ENCODE data around the gene ZNF594.
"Not testable (repeated sequence)": the region's sequence is repeated elsewhere in the genome, so short reads cannot be mapped to it uniquely, and the experiment has no call there.

ZNF594 gene

DNA sequence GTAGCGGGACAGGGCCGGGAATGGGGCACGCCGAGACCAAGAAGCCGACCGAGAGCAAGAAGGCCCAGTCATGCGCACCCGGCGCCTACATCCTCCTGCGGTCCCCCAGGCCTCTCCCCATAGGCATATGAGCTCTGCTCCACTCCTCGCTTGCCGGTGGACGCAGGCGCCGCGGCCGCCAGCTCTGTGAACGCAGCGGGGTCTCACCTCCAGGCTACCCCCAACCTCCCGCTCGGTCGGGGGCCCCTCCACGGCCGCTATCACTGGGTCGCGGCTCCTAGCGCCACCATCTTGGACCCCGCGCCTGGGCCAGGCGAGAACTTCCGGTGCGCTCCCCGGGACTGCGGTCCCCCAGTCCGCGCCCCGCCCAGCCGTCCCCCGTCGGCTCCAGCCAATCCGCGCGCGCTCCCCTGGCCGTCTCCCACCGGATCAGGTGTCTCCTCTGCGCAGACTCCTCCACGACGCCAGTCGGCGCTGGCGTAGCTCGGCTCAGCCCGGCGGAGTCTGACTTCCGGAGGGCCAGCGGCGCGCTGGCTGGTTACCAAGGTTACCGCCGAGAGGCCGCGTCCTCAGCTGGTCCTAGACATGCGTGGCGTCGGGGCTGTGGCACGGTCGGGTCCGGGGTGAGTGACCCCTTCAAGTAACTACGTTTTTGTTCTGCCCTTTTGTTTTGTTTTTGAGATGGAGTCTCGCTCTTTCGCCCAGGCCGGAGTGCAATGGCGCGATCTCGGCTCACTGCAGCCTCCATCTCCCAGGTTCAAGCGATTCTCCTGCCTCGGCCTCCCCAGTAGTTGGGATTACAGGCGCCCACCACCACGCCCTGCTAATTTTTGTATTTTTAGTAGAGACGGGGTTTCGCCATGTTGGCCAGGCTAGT is at the start of gene ZNF594:
Gene ZNF594, minus strand, starts transcription at position 328 of the 877 bp plus-strand sequence. CDS start 7,612 bp downstream, outside the sequence.
- DNase-seq: peak; percentile 44

DNA sequence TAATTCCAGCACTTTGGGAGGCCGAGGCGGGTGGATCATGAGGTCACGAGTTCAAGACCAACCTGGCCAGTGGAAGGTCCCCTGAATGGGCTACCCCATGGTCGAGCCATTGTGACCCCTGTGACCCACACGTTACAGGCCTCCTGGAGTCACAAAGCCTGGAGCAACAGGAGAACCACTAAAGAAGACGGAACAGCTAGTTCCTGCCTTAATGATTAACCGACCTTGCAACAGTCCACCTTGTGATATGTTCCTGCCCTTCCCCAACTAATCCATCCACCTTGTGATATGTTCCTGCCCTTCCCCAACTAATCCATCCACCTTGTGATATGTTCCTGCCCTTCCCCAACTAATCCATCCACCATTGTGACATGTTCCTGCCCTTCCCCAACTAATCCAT is 48.1 kb upstream of the ZNF594 start:
- not testable (repeated sequence) for DNase-seq

DNA sequence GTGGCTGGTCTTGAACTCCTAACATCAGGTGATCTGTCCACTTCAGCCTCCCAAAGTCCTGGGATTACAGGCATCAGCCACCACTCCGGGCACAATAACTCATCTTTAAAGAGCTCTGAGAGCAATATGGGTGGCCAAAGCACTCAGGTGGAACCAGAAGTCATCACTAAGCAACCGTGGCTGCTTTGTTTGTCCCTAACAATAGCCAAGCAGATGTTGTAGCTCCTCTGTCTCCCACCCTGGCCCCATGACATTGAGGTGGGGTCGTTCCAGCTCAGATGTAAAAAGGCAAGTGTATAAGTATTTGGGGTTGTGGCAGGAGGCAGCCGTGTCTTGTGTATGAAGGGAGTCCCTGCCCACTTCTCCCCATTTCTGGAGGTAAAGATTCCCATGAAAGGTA is 46.7 kb upstream of the ZNF594 start:
- DNase-seq: no peak

DNA sequence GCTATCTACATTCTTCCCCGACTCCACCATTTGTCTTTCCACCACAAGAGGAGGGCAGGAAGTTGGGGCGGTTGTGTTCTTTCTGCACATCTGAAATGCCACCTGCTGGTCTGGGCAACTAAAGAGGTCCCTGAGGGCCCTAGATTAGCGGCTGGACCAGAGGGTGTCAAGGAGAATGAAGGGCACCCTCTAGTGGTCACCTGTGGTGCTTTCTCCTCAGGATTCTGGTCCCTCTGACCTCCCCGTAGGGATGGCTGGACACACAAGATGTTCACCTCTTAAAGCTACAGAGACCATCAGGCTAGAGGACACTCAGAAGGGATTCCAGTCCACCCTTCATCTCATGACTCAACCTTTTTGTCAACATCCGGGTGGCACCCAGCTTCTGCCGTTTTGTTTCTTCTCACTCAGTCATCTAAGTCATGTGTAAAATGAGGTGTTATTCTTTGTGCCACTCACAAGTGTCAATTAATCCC is 45.9 kb upstream of the ZNF594 start:
- DNase-seq: no peak

DNA sequence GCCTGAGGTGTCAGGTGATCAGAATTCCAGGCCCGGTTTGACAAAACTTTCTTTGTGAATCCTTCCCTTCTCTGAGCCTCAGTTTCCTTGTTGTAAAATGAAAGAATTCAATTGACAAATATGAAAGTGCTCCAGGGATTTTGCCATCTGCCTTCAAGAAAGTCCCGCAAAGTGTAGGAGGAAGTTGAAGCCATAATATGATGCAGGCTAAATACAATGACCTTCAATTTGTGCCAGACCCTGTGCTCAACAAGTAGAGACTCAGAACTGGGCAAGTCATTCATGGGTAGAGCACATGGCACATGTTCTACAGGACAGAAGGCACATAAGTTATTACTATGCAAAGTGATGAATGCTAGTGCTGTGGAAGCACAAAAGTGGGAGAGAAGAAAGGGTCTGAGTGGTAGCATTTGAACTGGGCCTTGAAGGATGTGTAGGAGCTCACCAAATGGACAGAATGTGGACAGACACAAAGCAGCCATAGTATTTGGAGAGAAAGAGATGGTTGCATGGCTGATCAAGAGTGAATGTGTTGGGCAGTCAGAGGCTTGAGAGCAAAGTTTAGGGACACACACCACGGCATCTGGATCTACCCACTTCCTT is 45.4 kb upstream of the ZNF594 start:
- no peak for DNase-seq

DNA sequence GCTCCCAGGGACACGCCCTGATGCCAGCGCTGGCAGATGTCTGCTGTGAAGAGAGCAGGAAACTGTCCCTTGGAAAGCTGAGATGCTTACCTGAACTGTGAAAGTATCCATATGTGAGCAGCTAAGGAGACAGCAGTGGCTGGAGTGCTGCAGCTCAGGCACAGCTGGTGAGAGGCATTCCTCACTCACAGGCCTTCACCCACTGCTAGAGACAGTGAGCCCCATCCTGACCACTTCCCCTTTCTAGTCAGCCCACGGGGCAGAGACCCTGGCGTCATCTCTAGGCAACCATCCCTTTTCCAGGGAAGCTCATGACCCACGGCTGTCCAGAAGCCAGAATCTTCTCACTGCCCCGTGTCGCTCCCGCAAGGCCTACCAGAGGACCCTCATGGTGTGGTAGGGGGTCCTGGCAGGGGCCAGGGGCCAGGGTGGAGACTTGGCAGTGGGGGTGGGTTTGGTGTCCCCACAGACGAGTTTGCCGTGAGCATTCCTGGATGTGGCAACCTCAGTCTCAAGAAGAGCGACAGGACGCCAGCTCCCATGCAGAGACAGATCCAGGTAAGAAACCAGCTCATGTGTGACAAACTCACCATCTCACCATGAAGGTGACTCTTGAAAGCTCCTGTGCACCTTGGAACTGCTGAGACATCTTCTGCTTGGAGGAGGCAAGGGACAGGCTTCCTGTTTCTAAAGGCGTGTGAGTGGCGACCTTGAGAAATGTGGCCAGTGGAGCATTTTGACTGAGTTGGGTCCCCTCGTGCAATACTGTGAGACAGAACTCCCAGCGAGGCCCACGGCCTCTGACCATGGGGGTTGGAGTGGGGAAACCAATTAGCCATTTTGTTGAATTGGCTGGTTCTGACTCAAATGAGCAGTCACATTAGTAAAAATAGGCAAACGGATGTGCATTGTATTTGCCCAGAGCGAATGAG is 43.2 kb upstream of the ZNF594 start, which contains the start of gene SCIMP:
Gene SCIMP, minus strand, starts transcription at position 216 of the 932 bp plus-strand sequence. Its CDS starts 105 bp downstream, at position 111.
- DNase-seq: no peak

DNA sequence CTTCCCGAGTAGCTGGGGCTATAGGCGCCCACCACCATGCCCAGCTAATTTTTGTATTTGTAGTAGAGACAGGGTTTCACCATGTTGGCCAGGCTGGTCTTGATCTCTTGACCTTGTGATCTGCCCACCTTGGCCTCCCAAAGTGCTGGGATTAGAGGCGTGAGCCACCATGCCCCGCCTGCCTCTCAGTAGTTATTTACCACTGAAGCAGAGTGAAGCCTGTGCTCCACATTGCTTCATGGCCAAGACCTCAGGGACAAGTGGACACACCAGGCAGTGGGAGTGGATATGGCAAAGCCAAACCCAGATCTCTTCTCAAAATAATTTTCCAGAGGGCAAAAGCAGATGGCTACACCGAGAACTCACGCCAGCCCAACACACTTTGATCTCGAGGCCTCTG is 41.8 kb upstream of the ZNF594 start:
- not testable (repeated sequence) for DNase-seq

DNA sequence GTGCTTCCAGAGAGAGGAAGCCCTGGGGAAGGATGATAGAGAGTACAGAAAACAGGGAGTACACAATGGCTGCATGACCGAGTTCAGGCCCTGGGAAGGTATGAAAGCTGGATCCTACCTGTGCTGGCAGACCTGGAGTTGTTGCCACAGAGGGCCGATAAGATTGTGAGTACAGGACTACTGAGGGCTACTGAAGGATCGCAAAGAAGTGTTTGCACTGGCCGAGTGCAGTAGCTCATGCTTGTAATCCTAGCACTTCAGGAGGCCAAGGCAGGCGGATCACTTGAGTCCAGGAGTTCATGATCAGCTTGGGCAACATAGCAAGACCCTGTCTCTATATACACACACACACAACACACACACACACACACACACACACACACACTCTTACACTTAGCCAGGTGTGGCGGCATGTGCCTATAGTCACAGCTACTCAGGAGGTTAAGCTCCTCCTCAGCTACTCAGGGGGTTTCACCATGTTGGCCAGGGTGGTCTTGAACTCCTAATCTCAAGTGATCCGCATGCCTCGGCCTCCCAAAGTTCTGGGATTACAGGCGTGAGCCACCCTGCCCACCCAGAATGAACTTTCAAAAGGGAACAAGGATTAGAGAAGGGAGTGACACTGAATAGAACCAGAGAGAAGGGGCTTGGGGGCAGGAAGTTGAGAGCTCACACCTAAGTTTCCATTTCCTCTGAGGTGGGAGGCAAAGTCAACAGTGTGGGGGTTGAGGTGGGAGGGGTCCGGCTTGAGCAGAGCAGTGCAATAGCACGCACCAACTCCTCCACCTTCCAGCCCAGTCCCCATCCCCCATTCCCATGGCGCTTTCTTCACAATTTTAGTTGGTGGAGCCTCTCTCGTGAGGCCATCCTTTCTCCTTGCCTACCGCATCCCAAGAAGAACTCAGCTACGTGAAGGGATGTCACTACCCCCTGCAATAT is 35.5 kb upstream of the ZNF594 start:
- DNase-seq: no peak

DNA sequence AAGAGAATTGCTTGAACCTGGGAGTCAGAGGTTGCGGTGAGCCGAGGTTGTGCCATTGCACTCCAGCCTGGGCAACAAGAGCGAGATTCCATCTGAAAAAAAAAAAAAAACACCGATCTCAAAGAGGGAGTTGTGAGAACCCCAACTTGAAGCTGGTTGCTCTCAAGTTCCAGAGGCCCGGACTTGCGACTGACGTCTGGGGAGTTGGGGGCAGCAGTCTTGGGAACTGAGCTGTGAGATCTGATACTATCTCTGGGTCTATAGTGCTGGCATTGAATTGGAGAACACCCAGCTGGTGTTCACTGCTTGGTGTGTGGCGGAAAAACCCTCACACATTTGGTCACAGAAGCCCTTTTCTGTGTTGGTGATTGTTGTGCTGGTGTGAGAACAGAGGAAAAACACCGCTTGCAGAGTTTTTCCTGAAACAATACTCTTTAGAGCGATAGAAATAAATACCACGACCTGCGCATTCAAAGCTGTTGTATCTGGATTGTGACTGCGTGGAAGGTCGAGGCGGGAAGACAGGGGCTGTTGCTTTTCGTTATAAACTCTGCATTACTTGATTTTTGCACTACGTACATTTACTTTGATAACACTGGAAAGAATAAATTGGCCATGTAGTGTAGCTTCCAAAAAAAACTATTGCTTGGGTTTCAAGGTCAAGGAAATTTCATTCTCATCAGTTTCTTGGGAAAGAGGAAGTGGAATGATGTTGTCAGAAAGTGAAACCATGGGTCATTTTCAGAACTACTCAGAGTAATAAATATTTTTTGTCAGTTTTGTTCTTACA is 34.2 kb upstream of the ZNF594 start:
- DNase-seq: no peak

DNA sequence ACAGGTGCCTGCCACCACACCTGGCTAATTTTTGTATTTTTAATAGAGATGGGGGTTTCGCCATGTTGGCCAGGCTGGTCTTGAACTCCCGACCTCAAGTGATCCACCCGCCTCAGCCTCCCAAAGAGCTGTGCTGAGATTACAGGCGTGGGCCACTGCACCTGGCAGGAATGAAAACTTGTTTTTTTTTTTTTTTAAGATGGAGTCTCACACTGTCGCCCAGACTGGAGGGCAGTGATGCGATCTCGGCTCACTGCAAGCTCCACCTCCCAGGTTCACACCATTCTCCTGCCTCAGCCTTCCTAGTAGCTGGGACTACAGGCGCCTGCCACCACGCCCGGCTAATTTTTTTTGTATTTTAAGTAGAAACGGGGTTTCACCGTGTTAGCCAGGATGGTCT is 30.2 kb upstream of the ZNF594 start:
- not testable (repeated sequence) for DNase-seq

DNA sequence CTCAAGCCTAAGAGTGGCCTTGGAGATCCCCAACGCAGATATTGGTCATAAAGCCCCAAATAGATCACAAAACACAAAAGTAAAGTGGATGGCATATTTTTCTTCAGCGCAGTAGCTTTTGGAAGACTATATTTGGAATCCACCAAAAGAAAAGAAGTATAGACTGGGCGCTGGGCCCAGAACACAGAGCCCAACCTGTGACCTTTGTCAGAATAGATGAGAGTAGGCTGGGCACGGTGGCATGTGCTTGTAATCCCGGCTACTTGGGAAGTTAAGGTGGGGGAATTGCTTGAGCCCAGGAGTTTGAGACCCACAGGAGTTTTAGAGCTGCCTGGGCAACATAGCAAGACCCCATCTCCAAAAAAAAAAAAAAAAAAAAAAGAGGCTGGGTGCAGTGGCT is 28.4 kb upstream of the ZNF594 start:
- no peak for DNase-seq

DNA sequence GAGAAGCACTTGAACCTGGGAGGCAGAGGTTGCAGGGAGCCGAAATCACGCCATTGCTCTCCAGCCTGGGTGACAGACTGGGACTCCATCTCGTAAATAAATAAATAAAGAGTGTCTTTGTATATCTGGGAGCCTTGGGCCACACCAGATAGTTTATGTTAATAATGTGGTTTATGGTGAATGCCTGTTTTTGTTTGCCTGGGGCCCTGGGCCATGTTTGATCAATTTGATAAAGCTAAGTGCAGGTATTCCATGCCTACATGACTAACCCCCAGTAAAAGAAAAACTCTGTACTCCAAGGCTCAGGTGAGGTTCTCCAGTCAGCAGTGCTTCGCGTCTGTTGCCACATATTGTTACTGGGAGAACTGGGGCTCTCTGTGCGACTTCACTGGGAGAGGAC is 27.9 kb upstream of the ZNF594 start:
- no peak for DNase-seq

DNA sequence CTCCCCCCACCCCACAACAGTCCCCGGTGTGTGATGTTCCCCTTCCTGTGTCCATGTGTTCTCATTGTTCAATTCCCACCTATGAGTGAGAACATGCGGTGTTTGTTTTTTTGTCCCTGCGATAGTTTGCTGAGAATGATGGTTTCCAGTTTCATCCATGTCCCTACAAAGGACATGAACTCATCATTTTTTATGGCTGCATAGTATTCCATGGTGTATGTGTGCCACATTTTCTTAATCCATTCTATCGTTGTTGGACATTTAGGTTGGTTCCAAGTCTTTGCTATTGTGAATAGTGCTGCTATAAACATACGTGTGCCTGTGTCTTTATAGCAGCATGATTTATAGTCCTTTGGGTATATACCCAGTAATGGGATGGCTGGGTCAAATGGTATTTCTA is 25.9 kb upstream of the ZNF594 start:
- not testable (repeated sequence) for DNase-seq

DNA sequence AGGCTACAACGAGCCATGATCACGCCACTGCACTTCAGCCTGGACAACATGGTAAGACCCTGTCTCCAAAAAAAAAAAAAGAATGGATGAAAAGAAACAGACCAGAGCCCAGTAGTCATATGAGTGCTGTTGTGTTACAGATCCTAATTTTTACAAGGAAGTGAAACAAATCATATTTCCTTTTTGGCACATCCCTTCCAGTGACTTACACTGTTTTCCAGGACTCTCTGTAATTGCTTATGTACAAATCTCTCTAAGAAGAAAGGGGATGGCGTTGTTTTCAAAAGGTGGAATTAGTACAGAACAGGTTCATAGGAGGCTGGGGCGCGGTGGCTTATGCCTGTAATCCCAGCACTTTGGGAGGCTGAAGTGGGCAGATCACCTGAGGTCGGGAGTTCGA is 19.8 kb upstream of the ZNF594 start:
- no peak for DNase-seq

DNA sequence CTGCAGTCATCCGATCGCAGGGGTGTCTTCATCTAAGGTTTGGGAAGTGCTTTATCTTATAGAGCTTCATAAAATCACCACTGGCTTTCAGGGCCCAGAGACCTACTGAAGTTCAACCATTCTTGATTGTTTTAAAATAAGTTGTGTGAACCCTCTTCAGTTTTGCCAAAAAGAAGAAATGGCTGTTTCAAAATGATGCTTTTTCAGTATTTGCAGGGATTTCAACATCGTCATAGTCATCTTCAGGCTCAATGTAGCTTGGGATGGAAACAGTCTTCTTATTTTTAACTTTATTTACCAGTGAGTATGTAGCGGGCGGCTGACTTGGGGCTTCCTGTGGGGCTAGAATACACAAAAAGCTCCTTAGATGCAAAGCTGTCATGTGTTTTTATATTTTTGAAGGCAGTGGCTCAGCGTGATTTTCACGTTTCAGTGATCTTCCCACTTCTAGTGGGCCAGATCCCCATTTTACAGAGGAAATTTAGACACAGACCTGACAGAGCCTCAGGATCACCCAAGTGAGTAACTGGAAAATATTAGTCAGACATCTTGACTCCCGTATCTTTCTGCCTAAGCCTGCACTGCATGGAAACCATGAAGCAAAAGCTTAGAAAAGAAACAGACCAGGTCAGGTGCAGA is 19.1 kb upstream of the ZNF594 start:
- no peak for DNase-seq

DNA sequence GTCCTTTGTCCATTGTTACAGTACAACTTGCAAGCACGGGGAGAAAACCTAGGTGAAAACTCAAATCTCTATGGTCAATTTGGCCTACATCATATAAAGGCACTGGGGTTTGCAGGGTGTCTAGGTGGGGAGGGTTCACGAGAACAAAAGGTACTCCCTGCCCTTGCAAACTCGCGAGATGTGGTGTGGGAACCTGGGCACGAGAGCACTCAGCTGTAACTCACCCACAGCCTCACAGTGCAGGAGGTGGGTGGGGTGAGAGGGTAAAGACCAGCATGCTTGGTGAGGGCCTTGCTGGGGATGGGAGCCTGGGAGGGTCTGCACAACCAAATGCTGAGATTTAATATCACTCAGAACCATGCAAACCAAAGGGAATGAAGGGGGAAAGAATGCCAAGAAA is 18.4 kb upstream of the ZNF594 start:
- no peak for DNase-seq

DNA sequence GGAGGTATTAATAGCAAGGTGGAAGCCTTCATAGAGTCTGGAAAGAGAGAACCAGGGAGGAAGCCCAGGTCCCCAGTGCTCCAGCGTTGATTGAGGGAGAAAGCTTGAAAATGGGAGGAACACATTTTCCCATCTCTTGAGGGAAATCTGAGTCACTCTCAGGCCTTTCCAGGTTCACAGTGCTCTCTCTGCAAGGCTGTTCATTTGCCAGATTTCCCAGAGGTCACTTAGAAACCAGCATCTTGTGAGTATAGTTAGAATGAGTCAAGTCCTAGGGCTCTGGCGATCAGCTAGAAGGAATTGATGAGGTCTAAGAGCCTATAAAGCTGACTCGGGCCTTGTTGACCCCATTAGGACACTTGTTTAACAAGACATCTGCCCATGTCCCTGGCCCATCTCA is 17.7 kb upstream of the ZNF594 start:
- DNase-seq: no peak

DNA sequence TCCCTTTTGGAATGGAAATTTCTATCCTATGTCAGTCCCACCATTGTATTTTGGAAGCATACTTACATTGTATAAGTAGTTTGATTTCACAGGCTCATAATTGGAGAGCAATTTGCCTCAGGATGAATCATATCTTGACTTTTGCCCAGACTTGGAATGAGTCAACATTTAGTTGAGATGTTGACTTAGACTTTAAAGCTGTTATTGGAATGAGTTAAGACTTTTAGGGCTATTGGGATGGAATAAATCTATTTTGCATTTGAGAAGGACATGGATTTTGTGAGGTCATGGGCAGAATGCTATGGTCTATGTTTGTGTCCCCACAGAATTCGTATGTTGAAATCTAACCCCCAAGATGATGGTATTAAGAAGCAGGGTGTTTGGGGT is 12.2 kb upstream of the ZNF594 start:
- DNase-seq: no peak

DNA sequence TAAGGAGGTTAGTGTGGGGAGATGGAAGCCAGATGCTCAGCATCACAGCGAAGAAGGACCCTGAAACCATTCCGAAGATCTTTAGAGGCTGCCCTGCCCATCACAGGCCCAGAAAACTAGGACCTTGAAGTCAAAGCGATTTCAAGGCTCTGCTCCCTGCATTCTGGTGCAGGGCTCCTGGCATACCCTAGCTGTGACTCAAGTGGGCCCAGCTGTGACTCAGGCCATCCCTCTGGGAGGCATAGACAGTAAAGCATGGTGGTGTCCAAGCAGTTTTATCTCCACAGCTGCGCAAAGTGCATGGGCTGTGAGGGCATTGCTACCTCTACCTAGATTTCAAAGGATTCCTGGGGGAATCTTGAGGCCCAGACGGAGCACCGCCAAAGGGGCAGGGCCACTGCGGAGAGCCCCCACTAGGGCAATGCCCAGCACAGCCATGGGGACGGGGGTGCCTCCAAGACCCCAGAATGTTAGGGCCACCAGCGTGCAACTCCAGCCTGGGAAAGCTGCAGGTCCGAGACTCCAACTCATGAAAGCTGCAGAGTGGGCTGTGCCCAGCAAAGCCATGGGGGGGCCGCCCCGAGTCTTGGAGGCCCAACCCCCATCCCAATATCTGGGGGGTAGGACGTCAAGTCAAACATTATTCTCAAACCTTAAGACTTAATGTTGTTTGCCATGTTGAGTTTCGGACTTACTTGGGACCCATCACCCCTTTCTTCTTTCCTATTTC is 11.7 kb upstream of the ZNF594 start:
- DNase-seq: no peak

DNA sequence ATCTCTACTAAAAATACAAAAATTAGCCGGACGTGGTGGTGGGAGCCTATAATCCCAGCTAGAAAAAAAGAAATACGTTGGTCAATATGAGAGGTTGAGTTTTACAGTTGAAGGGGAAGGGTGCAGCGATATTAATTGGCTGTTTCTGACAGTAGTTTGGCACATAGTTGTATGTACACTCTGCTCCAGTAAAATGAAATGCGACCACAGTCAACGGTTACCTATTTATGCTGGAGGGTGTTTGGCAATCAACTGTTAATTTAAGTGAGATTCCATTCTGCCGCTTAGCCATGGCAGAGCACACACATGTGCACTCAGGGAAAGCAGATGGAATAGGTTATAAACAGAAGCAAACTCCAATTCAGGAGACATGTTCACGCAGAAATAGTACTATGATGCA is 9.3 kb upstream of the ZNF594 start:
- DNase-seq: no peak

All from KG1 (cell line).